GM19438 (cell line): Measurements from ENCODE around the gene OGA.

ENCODE experiments used
- ATAC-seq: cut with Tn5 transposase; IDR thresholded peaks from one replicate; pipeline ENCODE4 v1.9.1; 2021; ENCODE audit warnings: low read depth; ENCODE audit not compliant: unreplicated experiment

Gene OGA

GRCh38 chr10:101776161-101776817 is 42.0 kb downstream of the OGA start:
- ATAC-seq = no peak

GRCh38 chr10:101775273-101776160 is 42.7 kb downstream of the OGA start, which contains the start of gene FGF8:
Gene FGF8 (minus strand): TSS chr10:101776114. CDS start chr10:101775900, 214 bp downstream.
- no peak for ATAC-seq

- no peak for ATAC-seq
Observed at GRCh38 chr10:101774589-101775272, 43.5 kb downstream of the OGA start.

DNA sequence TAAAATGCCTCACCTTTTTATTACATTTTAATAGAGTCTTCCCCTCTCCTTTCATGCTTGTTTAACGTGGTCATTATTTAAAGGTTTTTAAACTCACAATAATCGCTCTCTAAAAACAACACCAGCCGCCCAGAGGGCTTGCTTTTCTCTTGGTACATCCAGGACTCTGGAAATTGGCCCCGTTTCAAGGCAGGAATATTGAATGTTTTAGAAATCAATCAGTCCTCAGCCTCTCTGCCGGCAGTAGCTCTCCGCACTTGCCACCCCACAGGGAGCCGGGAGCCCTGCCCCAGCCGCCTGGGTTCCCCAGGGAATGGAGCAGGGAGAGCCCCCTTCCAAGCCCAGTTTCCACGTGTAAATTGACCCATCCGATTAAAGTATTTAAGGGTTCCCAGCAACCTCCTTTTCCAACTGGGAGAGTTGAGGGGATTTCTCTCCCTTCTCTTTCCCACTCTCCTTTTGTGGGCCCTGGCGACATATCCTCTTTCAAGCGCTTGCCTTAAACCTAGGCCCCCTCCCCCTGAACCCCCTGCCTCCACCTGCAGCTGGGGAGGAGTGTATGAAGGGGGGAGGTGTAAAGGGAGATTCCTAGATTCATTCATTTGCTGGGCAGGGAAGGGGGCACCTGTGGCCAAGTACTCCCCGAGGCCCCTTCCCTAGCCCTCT is 44.2 kb downstream of the OGA start:
- ATAC-seq = no peak

GRCh38 chr10:101772895-101773761 is 45.1 kb downstream of the OGA start:
- no peak for ATAC-seq

DNA sequence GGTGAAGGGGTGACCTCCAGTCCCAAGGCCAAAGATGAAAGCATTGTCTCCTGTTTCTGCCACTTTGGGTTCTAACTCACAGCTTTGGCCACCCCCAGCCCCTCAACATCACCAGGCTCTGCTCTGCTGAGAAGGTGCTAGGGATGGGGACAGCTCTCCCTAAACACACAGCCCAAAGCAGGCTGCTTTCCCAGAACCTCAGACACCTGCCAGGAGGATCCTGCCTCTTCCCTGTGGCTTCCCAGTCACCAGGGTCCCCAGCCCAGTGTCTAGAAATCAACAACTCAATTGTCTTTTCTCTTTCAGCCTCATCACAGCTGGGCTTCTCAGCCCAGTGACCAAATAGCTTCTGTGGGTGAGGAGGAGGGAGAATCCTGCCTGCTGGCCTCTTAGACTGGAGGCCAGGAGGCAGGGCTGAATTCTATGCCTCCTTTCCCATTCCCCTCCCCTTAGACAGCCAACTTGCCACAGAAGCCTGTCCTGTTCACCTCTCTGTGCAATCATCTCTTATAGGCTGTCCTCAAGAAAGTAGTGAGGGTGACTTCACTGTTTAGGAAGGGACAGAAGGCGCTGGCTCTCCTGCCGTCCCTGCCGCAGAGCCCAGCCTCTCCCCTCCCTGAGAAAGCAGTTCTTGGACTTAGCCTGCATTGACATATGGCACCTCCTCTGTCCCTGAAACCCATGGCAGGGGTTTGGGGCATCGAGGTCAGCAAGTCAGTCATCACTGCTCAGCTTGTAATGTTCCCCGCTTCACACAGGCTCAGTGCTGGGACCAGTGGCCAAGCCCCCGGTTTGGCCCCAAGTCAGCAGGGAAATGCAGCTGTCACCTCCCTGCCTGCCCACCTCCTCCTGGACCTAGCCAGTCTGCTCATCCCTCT is 46.0 kb downstream of the OGA start:
- no peak for ATAC-seq

DNA sequence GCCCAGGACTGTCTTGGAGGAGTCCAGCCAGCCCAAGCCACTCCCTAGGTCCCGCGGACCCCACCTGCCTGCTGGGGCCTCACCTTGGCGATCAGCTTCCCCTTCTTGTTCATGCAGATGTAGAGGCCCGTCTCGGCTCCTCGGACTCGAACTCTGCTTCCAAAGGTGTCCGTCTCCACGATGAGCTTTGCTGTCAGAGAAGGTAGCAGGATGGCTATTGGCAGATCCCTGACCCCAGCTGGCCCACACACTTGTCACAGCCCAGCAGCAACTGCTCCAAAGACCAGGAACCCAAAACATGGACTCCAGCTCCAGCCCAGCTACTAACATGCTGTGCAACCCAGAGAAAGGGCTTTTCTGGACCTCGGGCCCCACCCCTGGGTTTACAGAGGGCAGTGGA is 46.9 kb downstream of the OGA start:
- ATAC-seq = no peak

DNA sequence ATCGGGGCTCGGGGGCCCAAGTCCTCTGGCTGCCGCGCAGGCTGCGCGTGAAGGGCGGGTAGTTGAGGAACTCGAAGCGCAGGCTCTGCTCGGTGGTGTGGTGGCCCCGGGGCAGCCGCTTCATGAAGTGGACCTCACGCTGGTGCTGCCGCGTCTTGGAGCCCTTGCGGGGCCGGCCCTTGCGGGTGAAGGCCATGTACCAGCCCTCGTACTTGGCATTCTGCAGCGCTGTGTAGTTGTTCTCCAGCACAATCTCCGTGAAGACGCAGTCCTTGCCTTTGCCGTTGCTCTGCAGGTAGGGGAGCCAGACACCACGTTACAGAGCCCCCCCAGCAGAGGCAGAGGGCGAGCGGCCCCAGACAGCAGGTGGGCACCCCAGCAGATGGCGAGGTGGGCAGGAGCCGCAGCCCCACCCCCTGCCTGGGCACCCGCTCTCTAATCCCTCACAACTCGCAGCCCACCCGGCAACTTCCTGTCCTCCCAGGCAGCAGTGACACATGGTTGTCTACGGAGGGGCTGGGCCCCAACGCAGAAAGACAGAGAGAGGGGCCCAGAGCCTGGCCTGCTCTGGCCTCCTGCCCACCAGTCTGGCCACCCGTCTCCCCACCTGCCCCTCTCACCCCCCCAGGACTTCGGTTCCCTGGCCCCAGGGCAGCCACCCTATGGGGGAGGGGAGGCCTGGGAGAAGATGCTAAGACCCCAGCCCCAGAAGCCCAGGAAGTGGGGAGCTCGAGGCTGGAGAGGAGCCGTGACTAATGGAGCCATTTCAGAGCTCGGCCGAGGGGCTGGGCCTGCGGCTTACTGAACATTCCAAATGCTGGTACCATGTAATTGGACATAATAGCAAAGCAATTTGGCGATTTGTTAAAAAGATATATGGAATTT is 47.7 kb downstream of the OGA start:
- ATAC-seq = no peak

DNA sequence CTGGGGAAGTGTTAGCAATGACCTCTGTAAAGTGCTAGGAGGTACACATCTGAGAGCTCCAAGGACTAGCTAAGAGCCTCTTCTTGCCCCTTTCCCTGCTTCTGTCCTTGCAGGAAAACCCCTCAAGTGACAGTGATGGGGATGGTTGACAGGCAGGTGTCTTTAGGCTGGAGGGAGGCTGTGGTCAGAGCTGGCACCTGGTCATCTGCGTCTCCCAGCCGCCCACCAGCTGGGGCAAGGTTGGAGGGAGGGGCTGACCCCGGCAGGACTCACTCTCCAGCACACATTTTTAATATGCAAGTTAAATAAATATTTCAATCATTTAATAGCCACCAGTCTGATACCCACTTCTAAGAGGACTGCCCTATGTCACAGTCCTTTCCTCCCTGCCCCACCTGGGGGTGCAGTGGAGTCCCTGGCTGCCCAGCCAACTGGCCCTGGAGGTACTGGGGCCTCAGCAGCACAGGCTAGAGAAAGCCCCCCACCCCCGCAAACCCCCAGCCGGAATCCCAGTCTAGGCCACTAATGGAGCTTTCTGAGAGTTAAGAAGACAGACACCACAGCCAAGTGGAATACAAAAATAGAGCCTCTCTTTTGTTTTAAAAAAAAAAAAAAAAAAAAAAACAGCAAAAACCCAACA is 48.6 kb downstream of the OGA start:
- ATAC-seq = no peak

DNA sequence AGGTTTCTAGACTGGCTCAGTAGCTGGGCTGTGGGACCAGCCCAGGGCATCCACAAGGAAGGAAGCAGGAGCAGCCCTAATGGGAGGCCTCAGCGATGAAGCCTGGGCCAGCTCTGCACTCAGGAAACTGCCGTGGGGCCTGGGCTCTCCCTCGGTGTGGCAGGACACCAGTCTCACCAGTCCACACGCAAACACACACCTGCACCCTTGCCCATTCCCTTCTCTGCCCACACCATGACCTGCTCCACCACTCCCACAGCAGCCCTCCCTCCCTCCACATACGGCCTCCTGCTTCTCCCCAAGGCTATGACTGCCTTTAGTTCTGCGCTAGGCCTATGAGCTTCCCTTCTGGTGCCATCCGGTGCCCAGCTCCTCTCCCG is 49.5 kb downstream of the OGA start:
- no peak for ATAC-seq

- ATAC-seq = no peak
Observed at GRCh38 chr10:101767966-101768790, 50.1 kb downstream of the OGA start.

GRCh38 chr10:101767600-101767945 is 50.7 kb downstream of the OGA start:
- ATAC-seq = no peak

DNA sequence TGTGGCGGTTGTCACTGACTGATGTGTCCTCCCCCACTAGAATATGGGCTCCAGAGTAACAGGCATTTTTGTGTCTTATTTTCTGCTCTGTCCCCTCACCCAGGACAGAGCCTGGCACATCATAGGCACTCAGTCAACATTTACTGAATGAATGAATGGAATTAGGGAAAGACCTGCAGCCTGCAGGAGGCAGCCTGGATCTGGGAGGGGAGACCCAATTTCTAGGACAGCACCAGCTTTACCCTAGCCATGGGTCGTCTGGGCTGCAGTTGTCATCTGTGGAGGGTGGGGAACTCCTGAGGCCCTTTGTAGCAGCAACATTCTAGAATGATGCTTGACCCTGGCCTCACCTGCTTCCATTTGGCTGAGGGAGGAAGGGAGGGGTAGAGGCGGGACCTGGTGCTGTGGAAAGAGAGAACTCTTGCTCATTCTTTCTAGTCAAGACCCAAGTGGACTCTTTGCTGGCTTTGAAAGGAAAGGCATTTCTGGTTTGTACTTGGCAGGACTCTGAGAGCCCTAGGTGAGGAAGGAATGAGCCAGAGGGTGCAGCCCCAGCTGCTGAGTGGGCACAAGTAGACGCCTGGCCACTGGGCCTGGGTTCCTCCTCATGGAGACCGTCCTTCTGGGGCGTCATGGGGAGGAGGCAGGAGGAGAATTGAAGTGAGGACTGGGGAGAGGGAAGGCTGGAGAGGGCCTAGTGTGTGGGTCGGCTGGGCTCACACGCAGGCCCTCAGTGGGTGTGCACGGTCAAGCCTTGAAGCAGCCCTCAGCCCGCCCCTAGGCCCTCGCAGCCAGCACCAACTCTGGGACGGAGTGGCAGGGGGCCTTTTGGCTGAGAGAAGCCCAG is 51.3 kb downstream of the OGA start:
- no peak for ATAC-seq

DNA sequence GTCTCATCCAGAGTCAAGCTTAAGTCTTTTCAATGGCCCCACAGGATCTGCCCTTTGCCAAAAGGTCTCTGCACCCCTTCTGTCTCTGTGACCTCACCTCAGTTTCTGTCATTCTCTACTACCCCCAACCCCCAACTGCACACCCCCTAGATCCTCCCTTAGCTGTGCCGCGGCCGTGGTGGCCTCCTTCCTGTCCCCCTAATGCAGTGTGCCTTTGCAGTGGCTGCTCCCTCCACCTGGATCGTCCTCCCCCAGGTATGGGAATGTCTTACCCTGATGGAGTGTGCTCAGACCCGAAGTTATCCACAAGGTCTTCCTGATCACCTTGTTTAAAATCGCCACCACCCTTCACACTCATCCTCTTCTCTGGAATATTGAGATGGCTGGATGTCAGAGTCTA is 51.9 kb downstream of the OGA start:
- no peak for ATAC-seq

DNA sequence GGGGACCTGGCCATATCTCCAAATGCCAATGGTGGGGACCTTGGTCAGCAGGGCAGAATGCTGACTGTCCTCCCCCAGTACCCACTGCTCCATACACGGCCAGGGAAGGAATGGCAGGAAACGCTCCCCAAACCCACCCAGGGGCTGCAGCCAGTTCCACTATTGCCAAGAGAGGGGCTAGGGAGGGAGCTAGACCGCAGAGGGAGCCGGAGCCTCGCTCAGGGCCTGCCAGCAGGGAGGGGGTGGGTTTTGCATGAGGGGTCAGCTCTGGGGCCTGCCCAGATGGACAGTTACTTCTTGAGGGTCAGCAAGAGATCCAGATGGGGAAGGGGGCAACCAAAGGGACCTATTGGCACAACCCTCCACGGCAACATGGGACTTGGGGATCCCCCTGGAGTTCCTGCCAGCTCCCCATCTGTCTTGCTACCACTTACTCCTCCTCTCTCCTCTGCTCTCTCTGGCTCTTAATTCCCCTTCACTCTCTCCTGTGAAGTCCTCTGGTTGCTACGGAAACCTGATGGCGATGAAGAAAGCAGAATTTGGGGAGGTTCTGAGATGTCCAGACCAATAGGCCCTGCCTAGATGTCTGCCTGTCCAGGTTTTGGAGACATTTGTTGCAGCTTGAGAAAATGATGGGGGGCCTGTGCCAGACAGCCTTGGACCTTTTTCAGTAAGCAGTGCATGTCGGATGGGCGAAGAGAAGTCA is 55.0 kb downstream of the OGA start:
- no peak for ATAC-seq
